C4-2B (cell line): ENCODE data around the gene GSAP.

Experiments used
- H3K27ac ChIP-seq: fragments of 450-650 bp; 2 replicates; pipeline ENCODE4 v1.5.1; 2017
- CTCF ChIP-seq: fragments of 450-650 bp; conservative IDR thresholded peaks from 2 replicates; pipeline ENCODE4 v1.5.1; 2017; ENCODE audit warnings: mild to moderate bottlenecking
- ZFX ChIP-seq: fragments of 450-650 bp; IDR thresholded peaks from 2 replicates; pipeline ENCODE4 v1.6.1; 2017

The GSAP gene

GRCh38 chr7:77309714-77310220 is 106.4 kb downstream of the GSAP start:
- H3K27ac ChIP-seq, result no peak overlapping the region
- TF ChIP-seq CTCF, result no peak
- TF ChIP-seq ZFX, result no peak

- TF ChIP-seq ZFX, result no peak
- no peak for TF ChIP-seq CTCF
- H3K27ac ChIP-seq, result no peak overlapping the region
Observed at GRCh38 chr7:77308792-77309191, 107.4 kb downstream of the GSAP start.

GRCh38 chr7:77306231-77307067 is 109.7 kb downstream of the GSAP start:
- TF ChIP-seq CTCF (no peak), ZFX (no peak)
- no peak overlapping the region; the same call in 1 of the 2 replicates for H3K27ac ChIP-seq

- TF ChIP-seq CTCF (no peak), ZFX (no peak)
- H3K27ac ChIP-seq, result no peak overlapping the region
Observed at GRCh38 chr7:77295549-77295948, 120.6 kb downstream of the GSAP start.

- no peak overlapping the region for H3K27ac ChIP-seq
- TF ChIP-seq ZFX (no peak), CTCF (peak; percentile 24)
Observed at GRCh38 chr7:77293046-77293445, 123.1 kb downstream of the GSAP start.

GRCh38 chr7:77290425-77290824 is 125.7 kb downstream of the GSAP start:
- no peak overlapping the region for H3K27ac ChIP-seq
- TF ChIP-seq CTCF, result no peak
- no peak for TF ChIP-seq ZFX

GRCh38 chr7:77289387-77289786 is 126.8 kb downstream of the GSAP start:
- H3K27ac ChIP-seq, result no peak overlapping the region
- TF ChIP-seq CTCF, result no peak
- TF ChIP-seq ZFX, result no peak
